Hepatocyte (in vitro differentiated cells): ENCODE data around the gene CLDN6.

Source experiments
- EZH2 ChIP-seq: fragments of 200-600 bp; sonication (generic); IDR thresholded peaks from 2 replicates; pipeline ENCODE4 v1.6.1; 2016; ENCODE audit warnings: antibody characterized with exemption, mild to moderate bottlenecking, borderline replicate concordance
- EZH2phosphoT487 ChIP-seq: fragments of 200-600 bp; sonication (generic); IDR thresholded peaks from one replicate; pipeline ENCODE4 v1.6.1; 2018; ENCODE audit warnings: antibody characterized with exemption, mild to moderate bottlenecking, low read depth, moderate library complexity; ENCODE audit not compliant: unreplicated experiment, severe bottlenecking
- TF ChIP-seq, protein P1 (sequence below): fragments of 200-600 bp; sonication (generic); IDR thresholded peaks from 2 replicates; pipeline ENCODE4 v1.5.1; 2016; ENCODE audit warnings: antibody characterized with exemption, mild to moderate bottlenecking; ENCODE audit not compliant: poor library complexity

- TF ChIP-seq, protein P1, sequence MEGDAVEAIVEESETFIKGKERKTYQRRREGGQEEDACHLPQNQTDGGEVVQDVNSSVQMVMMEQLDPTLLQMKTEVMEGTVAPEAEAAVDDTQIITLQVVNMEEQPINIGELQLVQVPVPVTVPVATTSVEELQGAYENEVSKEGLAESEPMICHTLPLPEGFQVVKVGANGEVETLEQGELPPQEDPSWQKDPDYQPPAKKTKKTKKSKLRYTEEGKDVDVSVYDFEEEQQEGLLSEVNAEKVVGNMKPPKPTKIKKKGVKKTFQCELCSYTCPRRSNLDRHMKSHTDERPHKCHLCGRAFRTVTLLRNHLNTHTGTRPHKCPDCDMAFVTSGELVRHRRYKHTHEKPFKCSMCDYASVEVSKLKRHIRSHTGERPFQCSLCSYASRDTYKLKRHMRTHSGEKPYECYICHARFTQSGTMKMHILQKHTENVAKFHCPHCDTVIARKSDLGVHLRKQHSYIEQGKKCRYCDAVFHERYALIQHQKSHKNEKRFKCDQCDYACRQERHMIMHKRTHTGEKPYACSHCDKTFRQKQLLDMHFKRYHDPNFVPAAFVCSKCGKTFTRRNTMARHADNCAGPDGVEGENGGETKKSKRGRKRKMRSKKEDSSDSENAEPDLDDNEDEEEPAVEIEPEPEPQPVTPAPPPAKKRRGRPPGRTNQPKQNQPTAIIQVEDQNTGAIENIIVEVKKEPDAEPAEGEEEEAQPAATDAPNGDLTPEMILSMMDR, result no peak
- TF ChIP-seq EZH2phosphoT487 (no peak), EZH2 (no peak)
Observed at GRCh38 chr16:2991566-2992261, 26.3 kb downstream of the CLDN6 start.
